ENCODE measurements around the gene HIVEP3.

HIVEP3 gene

GRCh38 chr1:41648844-41649243 is 269.9 kb downstream of the HIVEP3 start:
- DNase-seq (ENCODE audit: low spot score): no peak

GRCh38 chr1:41648230-41648629 is 270.5 kb downstream of the HIVEP3 start:
- no peak for DNase-seq (ENCODE audit: low spot score)

GRCh38 chr1:41647221-41648135 is 271.2 kb downstream of the HIVEP3 start:
- no peak for DNase-seq (ENCODE audit: low spot score)

GRCh38 chr1:41646186-41646585 is 272.5 kb downstream of the HIVEP3 start:
- no peak for DNase-seq (ENCODE audit: low spot score)

GRCh38 chr1:41645062-41645461 is 273.7 kb downstream of the HIVEP3 start:
- no peak for DNase-seq (ENCODE audit: low spot score)

GRCh38 chr1:41642922-41643821 is 275.6 kb downstream of the HIVEP3 start:
- no peak for DNase-seq (ENCODE audit: low spot score)

- no peak for DNase-seq (ENCODE audit: low spot score)
Measured at GRCh38 chr1:41641941-41642527, 276.7 kb downstream of the HIVEP3 start.

GRCh38 chr1:41641475-41641814 is 277.3 kb downstream of the HIVEP3 start:
- no peak for DNase-seq (ENCODE audit: low spot score)

GRCh38 chr1:41640756-41641474 is 277.8 kb downstream of the HIVEP3 start:
- DNase-seq (ENCODE audit: low spot score): no peak

- no peak for DNase-seq (ENCODE audit: low spot score)
Measured at GRCh38 chr1:41640141-41640751, 278.5 kb downstream of the HIVEP3 start.

GRCh38 chr1:41639332-41639936 is 279.3 kb downstream of the HIVEP3 start:
- no peak for DNase-seq (ENCODE audit: low spot score)

GRCh38 chr1:41638086-41639024 is 280.4 kb downstream of the HIVEP3 start:
- no peak for DNase-seq (ENCODE audit: low spot score)

GRCh38 chr1:41637367-41637766 is 281.4 kb downstream of the HIVEP3 start:
- no peak for DNase-seq (ENCODE audit: low spot score)

- DNase-seq (ENCODE audit: low spot score): no peak
Measured at GRCh38 chr1:41633764-41634163, 285.0 kb downstream of the HIVEP3 start.

- DNase-seq (ENCODE audit: low spot score): no peak
Measured at GRCh38 chr1:41632781-41633575, 285.7 kb downstream of the HIVEP3 start.

- DNase-seq (ENCODE audit: low spot score): no peak
Measured at GRCh38 chr1:41631971-41632370, 286.8 kb downstream of the HIVEP3 start.

- no peak for DNase-seq (ENCODE audit: low spot score)
Measured at GRCh38 chr1:41631154-41631553, 287.6 kb downstream of the HIVEP3 start.

- no peak for DNase-seq (ENCODE audit: low spot score)
Measured at GRCh38 chr1:41629571-41629970, 289.2 kb downstream of the HIVEP3 start.

- no peak for DNase-seq (ENCODE audit: low spot score)
Measured at GRCh38 chr1:41629141-41629540, 289.6 kb downstream of the HIVEP3 start.
